ENCODE results near the gene CARMIL1.

Gene CARMIL1

GRCh38 chr6:25596928-25597818 lies 318.0 kb downstream of the CARMIL1 start:
- Histone ChIP-seq H3K9me3 (ENCODE audit: control insufficient read depth, insufficient read depth, low read depth, low read length) (no peaks in the 10 kb centered on the region), H3K4me3 (ENCODE audit: low read depth, low read length) (no peak overlapping the region), H3K36me3 (ENCODE audit: control insufficient read depth in 2 of 2, insufficient read depth in 1 of 2, low read length in 2 of 2) (peaks cover 0 to 9% of the 10 kb centered on the region in 2 experiments; a peak in 1 of 3 replicates), H3K4me1 (ENCODE audit: control insufficient read depth, insufficient read depth, low read length) (no peaks in the 10 kb centered on the region), H3K27ac (ENCODE audit: extremely low read depth, low read depth, low read length) (no peak overlapping the region)
- TF ChIP-seq ELK4 (IDR thresholded peaks at IDR 0.05; ENCODE audit: borderline replicate concordance, low read depth, low read length) = no peak
- TF ChIP-seq ZNF311 (tag by site-specific recombination; IDR thresholded peaks at IDR 0.05; ENCODE audit: borderline replicate concordance) = no peak
- no peak for TF ChIP-seq ZNF18 (tag by site-specific recombination; IDR thresholded peaks at IDR 0.05)
- no peak for TF ChIP-seq RBAK (tag by site-specific recombination; IDR thresholded peaks at IDR 0.05)
- TF ChIP-seq EGR2 (tag by site-specific recombination; IDR thresholded peaks at IDR 0.05; ENCODE audit: low read depth) = no peak
- TF ChIP-seq ZNF707 (tag by site-specific recombination; IDR thresholded peaks at IDR 0.05) = no peak
- TF ChIP-seq ZSCAN23 (tag by site-specific recombination; IDR thresholded peaks at IDR 0.05) = no peak
- no peak for TF ChIP-seq ZNF548 (tag by site-specific recombination; IDR thresholded peaks at IDR 0.05)
- POLR2A ChIA-PET = no interaction called here
- CTCF ChIA-PET = interaction anchor here (1.1 kb wide), 1 partner anchor 332 kb away, joined by 5 read pairs; no protein-coding TSS in a partner anchor

GRCh38 chr6:25599516-25600085 lies 320.4 kb downstream of the CARMIL1 start:
- Histone ChIP-seq H3K4me1 (ENCODE audit: control insufficient read depth, insufficient read depth, low read length) (no peaks in the 10 kb centered on the region), H3K27ac (ENCODE audit: extremely low read depth, low read depth, low read length) (no peak overlapping the region), H3K9me3 (ENCODE audit: control insufficient read depth, insufficient read depth, low read depth, low read length) (no peaks in the 10 kb centered on the region), H3K36me3 (ENCODE audit: control insufficient read depth in 2 of 2, insufficient read depth in 1 of 2, low read length in 2 of 2) (no peaks in the 10 kb centered on the region), H3K4me3 (ENCODE audit: low read depth, low read length) (no peak overlapping the region)
- CTCF ChIA-PET = interaction anchor here (0.6 to 3.1 kb wide), 8 partner anchors 25 to 394 kb away, joined by 3 to 28 read pairs (median 3); no protein-coding TSS in a partner anchor
- POLR2A ChIA-PET = no interaction called here
- TF ChIP-seq ZNF518A (tag by site-specific recombination; conservative IDR thresholded peaks at IDR 0.05; ENCODE audit: low read depth) = no peak
- no peak for TF ChIP-seq ZNF423 (tag by site-specific recombination; IDR thresholded peaks at IDR 0.05)
- TF ChIP-seq ZNF585B (tag by site-specific recombination; IDR thresholded peaks at IDR 0.05) = no peak
- TF ChIP-seq ZNF707 (tag by site-specific recombination; IDR thresholded peaks at IDR 0.05) = no peak
- no peak for TF ChIP-seq ZBTB44 (tag by site-specific recombination; IDR thresholded peaks at IDR 0.05)
- TF ChIP-seq ZNF571 (tag by site-specific recombination; IDR thresholded peaks at IDR 0.05) = no peak
- no peak for TF ChIP-seq ZNF18 (tag by site-specific recombination; IDR thresholded peaks at IDR 0.05)
- no peak for TF ChIP-seq ZFP69B (tag by site-specific recombination; IDR thresholded peaks at IDR 0.05)
- TF ChIP-seq BCL11A (tag by site-specific recombination; IDR thresholded peaks at IDR 0.05; ENCODE audit: low read depth) = no peak
- no peak for TF ChIP-seq ZNF394 (tag by site-specific recombination; IDR thresholded peaks at IDR 0.05; ENCODE audit: borderline replicate concordance)
- no peak for TF ChIP-seq KLF10 (tag by site-specific recombination; IDR thresholded peaks at IDR 0.05)
- no peak for TF ChIP-seq ZSCAN5A (tag by site-specific recombination; IDR thresholded peaks at IDR 0.05)
